SK-N-SH treated with all-trans-retinoic acid at 6 μM for 48 hours (cell line): Measurements from ENCODE around the gene SMS.

ENCODE experiments used
- BACH2 ChIP-seq: fragments of 250-450 bp; sonication (Bioruptor Pico); IDR thresholded peaks from 2 replicates; pipeline ENCODE4 v1.9.0; 2021; ENCODE audit warnings: mild to moderate bottlenecking, borderline replicate concordance
- CREB5 ChIP-seq: fragments of 250-450 bp; sonication (Bioruptor Pico); IDR thresholded peaks from 2 replicates; pipeline ENCODE4 v1.5.1; 2020; ENCODE audit warnings: low read depth, mild to moderate bottlenecking, moderate library complexity
- CSDC2 ChIP-seq: fragments of 250-450 bp; sonication (Bioruptor Pico); IDR thresholded peaks from 2 replicates; pipeline ENCODE4 v1.5.0; 2020; ENCODE audit warnings: mild to moderate bottlenecking, moderate library complexity
- ESRRG ChIP-seq: fragments of 250-450 bp; sonication (Bioruptor Pico); IDR thresholded peaks from 2 replicates; pipeline ENCODE4 v1.6.1; 2021; ENCODE audit warnings: mild to moderate bottlenecking
- PATZ1 ChIP-seq: fragments of 250-450 bp; sonication (Bioruptor Pico); IDR thresholded peaks from 2 replicates; pipeline ENCODE4 v1.8.0; 2020; ENCODE audit warnings: mild to moderate bottlenecking, moderate library complexity, borderline replicate concordance
- PPARA ChIP-seq: fragments of 250-450 bp; sonication (Bioruptor Pico); IDR thresholded peaks from 2 replicates; pipeline ENCODE4 v1.5.0; 2020; ENCODE audit warnings: mild to moderate bottlenecking, borderline replicate concordance
- RARB ChIP-seq: fragments of 250-450 bp; sonication (Bioruptor Pico); IDR thresholded peaks from 2 replicates; pipeline ENCODE4 v1.8.0; 2021; ENCODE audit warnings: mild to moderate bottlenecking, moderate library complexity
- ZC3H10 ChIP-seq: fragments of 250-450 bp; sonication (Bioruptor Pico); IDR thresholded peaks from 2 replicates; pipeline ENCODE4 v1.5.1; 2021; ENCODE audit warnings: mild to moderate bottlenecking, moderate library complexity
- ZFP3 ChIP-seq: fragments of 250-450 bp; sonication (Bioruptor Pico); IDR thresholded peaks from 2 replicates; pipeline ENCODE4 v1.5.0; 2020; ENCODE audit warnings: mild to moderate bottlenecking, moderate library complexity
- ZFP30 ChIP-seq: fragments of 450-650 bp; formaldehyde crosslinking; IDR thresholded peaks from 2 replicates; pipeline ENCODE4 v1.5.0; 2022; ENCODE audit warnings: mild to moderate bottlenecking, moderate library complexity
- ZNF565 ChIP-seq: fragments of 450-650 bp; formaldehyde crosslinking; conservative IDR thresholded peaks from 2 replicates; pipeline ENCODE4 v1.5.0; 2020; ENCODE audit warnings: low read depth, mild to moderate bottlenecking, moderate library complexity
- ZNF8 ChIP-seq: fragments of 450-650 bp; formaldehyde crosslinking; IDR thresholded peaks from 2 replicates; pipeline ENCODE4 v1.5.0; 2020; ENCODE audit warnings: mild to moderate bottlenecking, moderate library complexity
- TF ChIP-seq, protein P1 (sequence below): fragments of 250-450 bp; sonication (Bioruptor Pico); IDR thresholded peaks from 2 replicates; pipeline ENCODE4 v1.8.0; 2021; ENCODE audit warnings: low read depth, mild to moderate bottlenecking, moderate library complexity, borderline replicate concordance
- TF ChIP-seq, protein P2 (sequence below): fragments of 250-450 bp; sonication (Bioruptor Pico); IDR thresholded peaks from 2 replicates; pipeline ENCODE4 v1.5.1; 2021; ENCODE audit warnings: mild to moderate bottlenecking, moderate library complexity

- TF ChIP-seq PPARA (CRISPR knock-in tag) (no peak), ZNF565 (CRISPR knock-in tag) (no peak), RARB (no peak), ESRRG (no peak), ZNF8 (no peak), CSDC2 (CRISPR knock-in tag) (no peak), ZFP3 (no peak), CREB5 (CRISPR knock-in tag) (no peak), ZC3H10 (CRISPR knock-in tag) (no peak), BACH2 (CRISPR knock-in tag) (no peak), ZFP30 (no peak), PATZ1 (CRISPR knock-in tag) (no peak)
- TF ChIP-seq, protein P1, sequence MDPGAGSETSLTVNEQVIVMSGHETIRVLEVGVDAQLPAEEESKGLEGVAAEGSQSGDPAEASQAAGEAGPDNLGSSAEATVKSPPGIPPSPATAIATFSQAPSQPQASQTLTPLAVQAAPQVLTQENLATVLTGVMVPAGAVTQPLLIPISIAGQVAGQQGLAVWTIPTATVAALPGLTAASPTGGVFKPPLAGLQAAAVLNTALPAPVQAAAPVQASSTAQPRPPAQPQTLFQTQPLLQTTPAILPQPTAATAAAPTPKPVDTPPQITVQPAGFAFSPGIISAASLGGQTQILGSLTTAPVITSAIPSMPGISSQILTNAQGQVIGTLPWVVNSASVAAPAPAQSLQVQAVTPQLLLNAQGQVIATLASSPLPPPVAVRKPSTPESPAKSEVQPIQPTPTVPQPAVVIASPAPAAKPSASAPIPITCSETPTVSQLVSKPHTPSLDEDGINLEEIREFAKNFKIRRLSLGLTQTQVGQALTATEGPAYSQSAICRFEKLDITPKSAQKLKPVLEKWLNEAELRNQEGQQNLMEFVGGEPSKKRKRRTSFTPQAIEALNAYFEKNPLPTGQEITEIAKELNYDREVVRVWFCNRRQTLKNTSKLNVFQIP = no peak; the same call in 1 of the 2 replicates
- TF ChIP-seq, protein P2, sequence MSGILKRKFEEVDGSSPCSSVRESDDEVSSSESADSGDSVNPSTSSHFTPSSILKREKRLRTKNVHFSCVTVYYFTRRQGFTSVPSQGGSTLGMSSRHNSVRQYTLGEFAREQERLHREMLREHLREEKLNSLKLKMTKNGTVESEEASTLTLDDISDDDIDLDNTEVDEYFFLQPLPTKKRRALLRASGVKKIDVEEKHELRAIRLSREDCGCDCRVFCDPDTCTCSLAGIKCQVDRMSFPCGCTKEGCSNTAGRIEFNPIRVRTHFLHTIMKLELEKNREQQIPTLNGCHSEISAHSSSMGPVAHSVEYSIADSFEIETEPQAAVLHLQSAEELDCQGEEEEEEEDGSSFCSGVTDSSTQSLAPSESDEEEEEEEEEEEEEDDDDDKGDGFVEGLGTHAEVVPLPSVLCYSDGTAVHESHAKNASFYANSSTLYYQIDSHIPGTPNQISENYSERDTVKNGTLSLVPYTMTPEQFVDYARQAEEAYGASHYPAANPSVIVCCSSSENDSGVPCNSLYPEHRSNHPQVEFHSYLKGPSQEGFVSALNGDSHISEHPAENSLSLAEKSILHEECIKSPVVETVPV (CRISPR knock-in tag) = no peak
These were observed 3.1 kb downstream of the SMS start for GRCh38 chrX:21943460-21944135.
